ENCODE data around the gene CCDC196. TPM values are rescaled to one million over a fixed set of nuclear protein-coding genes. Genes with fewer than 3 reads are reported as not detected.

Gene CCDC196
- total and polyA plus RNA-seq, 7 donors = 0.54 to 1.2 TPM; not detected in 5

DNA sequence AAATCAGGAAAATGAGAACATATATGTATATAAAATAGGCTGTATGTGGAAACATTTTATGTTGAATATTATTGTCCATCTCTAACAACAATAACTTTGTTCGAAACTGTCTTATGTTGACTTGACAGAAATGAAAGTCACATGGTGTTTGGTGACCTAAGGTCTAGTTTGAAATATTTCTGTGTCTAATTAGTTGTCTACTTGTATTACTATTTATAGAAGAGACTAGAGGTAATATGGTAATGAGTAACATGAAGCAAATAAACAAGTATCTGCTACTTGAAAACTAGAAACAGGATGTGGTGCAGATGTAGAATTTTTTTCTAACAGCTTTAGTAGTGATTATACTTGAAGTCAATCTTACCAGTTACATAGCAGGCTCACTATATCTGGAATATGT is 25.7 kb downstream of the CCDC196 start:
- TF ChIP-seq EP300 (IDR thresholded peaks at IDR 0.05) = no peak
- TF ChIP-seq CTCF (IDR thresholded peaks at IDR 0.05) = no peak
- TF ChIP-seq POLR2AphosphoS5 (IDR thresholded peaks at IDR 0.05) = no peak
- TF ChIP-seq POLR2A (IDR thresholded peaks at IDR 0.05) = no peak
- intact Hi-C loops (cut with DNase I) = no loop called here
- H3K27me3 ChIP-seq = no peaks in the 10 kb centered on the region
- no peaks in the 10 kb centered on the region for H3K36me3 ChIP-seq
- no peaks in the 10 kb centered on the region for H3K9me3 ChIP-seq
- DNase-seq = no peak
- H3K27ac ChIP-seq = no peak overlapping the region
- WGBS, 2 donors = 61 to 85% methylated on average over 1 of the region's 1 CpG
- H3K4me1 ChIP-seq = peaks cover 0 to 14% (median 11%) of the 10 kb centered on the region in 4 donors
- H3K4me3 ChIP-seq = no peak overlapping the region

GRCh38 chr14:66514213-66514612 is 28.0 kb downstream of the CCDC196 start:
- no peak overlapping the region for H3K27ac ChIP-seq
- no peak for DNase-seq
- peaks cover 0 to 12% (median 8%) of the 10 kb centered on the region in 4 donors for H3K4me1 ChIP-seq
- no peak overlapping the region for H3K4me3 ChIP-seq
- WGBS, 2 donors = 90 to 95% methylated on average over 2 of the region's 2 CpGs
- no peaks in the 10 kb centered on the region for H3K9me3 ChIP-seq
- intact Hi-C loops (cut with DNase I) = no loop called here
- H3K27me3 ChIP-seq = no peaks in the 10 kb centered on the region
- H3K36me3 ChIP-seq = no peaks in the 10 kb centered on the region
- TF ChIP-seq POLR2AphosphoS5 (IDR thresholded peaks at IDR 0.05) (no peak), EP300 (IDR thresholded peaks at IDR 0.05) (no peak), POLR2A (IDR thresholded peaks at IDR 0.05) (no peak)

GRCh38 chr14:66530526-66530925 is 44.4 kb downstream of the CCDC196 start:
- Histone ChIP-seq H3K36me3 (no peaks in the 10 kb centered on the region), H3K4me1 (no peaks in the 10 kb centered on the region), H3K9me3 (no peaks in the 10 kb centered on the region), H3K4me3 (no peak overlapping the region), H3K27ac (no peak overlapping the region), H3K27me3 (no peaks in the 10 kb centered on the region)
- intact Hi-C loops (cut with DNase I) = no loop called here
- no peak for DNase-seq
- WGBS, 2 donors = 76 to 87% methylated on average over 9 of the region's 9 CpGs
- TF ChIP-seq EP300 (IDR thresholded peaks at IDR 0.05) = no peak
- no peak for TF ChIP-seq POLR2AphosphoS5 (IDR thresholded peaks at IDR 0.05)
- no peak for TF ChIP-seq POLR2A (IDR thresholded peaks at IDR 0.05)
- TF ChIP-seq CTCF (IDR thresholded peaks at IDR 0.05) = no peak

DNA sequence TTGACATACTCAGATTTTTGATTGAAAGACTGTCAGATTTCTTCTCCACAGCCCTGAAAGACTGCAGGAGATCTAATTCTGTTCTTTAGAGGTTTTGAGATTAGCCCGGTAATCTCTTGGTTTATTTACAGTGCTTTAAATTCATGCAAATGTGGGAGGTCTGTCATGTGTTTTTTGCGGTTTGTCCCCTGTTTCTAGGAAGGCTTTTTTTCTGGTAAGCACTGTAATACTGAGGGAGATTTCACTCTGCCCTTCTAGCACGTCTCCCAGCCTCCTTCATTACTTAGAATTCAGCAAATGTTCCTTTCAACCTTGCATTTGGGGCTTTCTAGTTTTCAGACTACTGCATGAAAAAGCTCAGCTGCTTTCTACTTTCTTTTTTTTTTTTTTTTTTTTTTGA is 52.9 kb downstream of the CCDC196 start:
- no peak for DNase-seq
- Histone ChIP-seq H3K27me3 (no peaks in the 10 kb centered on the region), H3K4me3 (no peak overlapping the region), H3K4me1 (peaks cover 0 to 13% (median 8%) of the 10 kb centered on the region in 4 donors), H3K27ac (no peak overlapping the region), H3K9me3 (no peaks in the 10 kb centered on the region), H3K36me3 (no peaks in the 10 kb centered on the region)
- TF ChIP-seq POLR2AphosphoS5 (IDR thresholded peaks at IDR 0.05) = no peak
- no peak for TF ChIP-seq EP300 (IDR thresholded peaks at IDR 0.05)
- TF ChIP-seq POLR2A (IDR thresholded peaks at IDR 0.05) = no peak
- no peak for TF ChIP-seq CTCF (IDR thresholded peaks at IDR 0.05)
- 62 to 90% methylated on average over 3 of the region's 3 CpGs for WGBS, 2 donors
- intact Hi-C loops (cut with DNase I) = no loop called here

DNA sequence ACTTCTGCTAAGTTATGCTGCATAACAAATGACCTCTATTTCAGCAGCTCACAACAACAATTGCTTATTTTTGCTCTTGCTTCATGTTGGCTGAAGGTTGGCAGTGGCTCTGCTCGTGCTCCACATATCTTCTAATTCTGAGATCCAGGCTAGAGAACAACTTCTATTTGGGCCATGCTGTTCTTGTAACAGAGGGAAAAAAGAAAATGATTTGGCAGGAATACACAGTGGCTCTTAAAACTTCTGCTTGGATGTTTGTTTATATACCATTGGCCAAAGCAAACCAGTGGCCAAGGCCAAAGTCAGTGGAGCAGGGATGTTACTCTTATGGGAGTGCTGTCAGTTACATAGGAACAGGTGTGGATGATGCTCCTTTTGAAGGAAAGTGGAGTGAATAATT is 53.9 kb downstream of the CCDC196 start:
- Histone ChIP-seq H3K27me3 (no peaks in the 10 kb centered on the region), H3K9me3 (no peaks in the 10 kb centered on the region), H3K27ac (no peak overlapping the region), H3K4me1 (peaks cover 0 to 13% (median 8%) of the 10 kb centered on the region in 4 donors), H3K36me3 (no peaks in the 10 kb centered on the region), H3K4me3 (no peak overlapping the region)
- no peak for TF ChIP-seq POLR2A (IDR thresholded peaks at IDR 0.05)
- TF ChIP-seq EP300 (IDR thresholded peaks at IDR 0.05) = no peak
- no peak for TF ChIP-seq POLR2AphosphoS5 (IDR thresholded peaks at IDR 0.05)
- intact Hi-C loops (cut with DNase I) = no loop called here
- no peak for DNase-seq
- WGBS, 2 donors = 78 to 89% methylated on average over 1 of the region's 1 CpG

GRCh38 chr14:66541627-66542026 is 55.5 kb downstream of the CCDC196 start:
- Histone ChIP-seq H3K4me1 (peaks cover 0 to 13% (median 8%) of the 10 kb centered on the region in 4 donors), H3K9me3 (no peaks in the 10 kb centered on the region), H3K27me3 (no peaks in the 10 kb centered on the region), H3K36me3 (no peaks in the 10 kb centered on the region), H3K27ac (no peak overlapping the region), H3K4me3 (no peak overlapping the region)
- TF ChIP-seq POLR2AphosphoS5 (IDR thresholded peaks at IDR 0.05) (no peak), EP300 (IDR thresholded peaks at IDR 0.05) (no peak), CTCF (IDR thresholded peaks at IDR 0.05) (no peak), POLR2A (IDR thresholded peaks at IDR 0.05) (no peak)
- intact Hi-C loops (cut with DNase I) = no loop called here
- 86% methylated on average over 3 of the region's 3 CpGs for WGBS, 2 donors
- no peak for DNase-seq
